IgD-negative memory B cell (primary cell): Measurements from ENCODE around the gene POLE. TPM values are rescaled to one million over a fixed set of nuclear protein-coding genes. Genes with fewer than 3 reads are reported as not detected.

ENCODE experiments used
- H3K27ac Mint-ChIP-seq, 3 donors: one replicate each; pipeline ENCODE4 v1.8.0; 2020 to 2022; ENCODE audit warnings: mild to moderate bottlenecking in 3 of 3, mixed read lengths in 3 of 3, moderate library complexity in 1 of 3
- H3K27me3 Mint-ChIP-seq: one replicate; pipeline ENCODE4 v1.8.0; 2021; ENCODE audit warnings: mixed read lengths
- H3K36me3 Mint-ChIP-seq: one replicate; pipeline ENCODE4 v1.8.0; 2020; ENCODE audit warnings: mild to moderate bottlenecking, mixed read lengths
- H3K4me1 Mint-ChIP-seq, 3 donors: one replicate each; pipeline ENCODE4 v1.8.0; 2020 to 2022; ENCODE audit warnings: mixed read lengths in 3 of 3, mild to moderate bottlenecking in 1 of 3
- H3K4me3 Mint-ChIP-seq, 4 donors: one replicate each; pipeline ENCODE4 v1.8.0; 2020 to 2022; ENCODE audit warnings: mild to moderate bottlenecking in 4 of 4, mixed read lengths in 4 of 4, moderate library complexity in 3 of 4
- H3K9me3 Mint-ChIP-seq, 3 donors: one replicate each; pipeline ENCODE4 v1.8.0; 2020 to 2021; ENCODE audit warnings: mixed read lengths in 3 of 3, mild to moderate bottlenecking in 1 of 3
- polyA plus RNA-seq: library from polyadenylated mRNA; unstranded; fragments of 300-500 nt; fragmentation: Illumina TruSeq; gene quantifications from one replicate; pipeline ENCODE4 v1.2.3, GENCODE V29; 2021

POLE gene
- polyA plus RNA-seq, 1 donor from 2014 or later: 3.4 TPM

DNA sequence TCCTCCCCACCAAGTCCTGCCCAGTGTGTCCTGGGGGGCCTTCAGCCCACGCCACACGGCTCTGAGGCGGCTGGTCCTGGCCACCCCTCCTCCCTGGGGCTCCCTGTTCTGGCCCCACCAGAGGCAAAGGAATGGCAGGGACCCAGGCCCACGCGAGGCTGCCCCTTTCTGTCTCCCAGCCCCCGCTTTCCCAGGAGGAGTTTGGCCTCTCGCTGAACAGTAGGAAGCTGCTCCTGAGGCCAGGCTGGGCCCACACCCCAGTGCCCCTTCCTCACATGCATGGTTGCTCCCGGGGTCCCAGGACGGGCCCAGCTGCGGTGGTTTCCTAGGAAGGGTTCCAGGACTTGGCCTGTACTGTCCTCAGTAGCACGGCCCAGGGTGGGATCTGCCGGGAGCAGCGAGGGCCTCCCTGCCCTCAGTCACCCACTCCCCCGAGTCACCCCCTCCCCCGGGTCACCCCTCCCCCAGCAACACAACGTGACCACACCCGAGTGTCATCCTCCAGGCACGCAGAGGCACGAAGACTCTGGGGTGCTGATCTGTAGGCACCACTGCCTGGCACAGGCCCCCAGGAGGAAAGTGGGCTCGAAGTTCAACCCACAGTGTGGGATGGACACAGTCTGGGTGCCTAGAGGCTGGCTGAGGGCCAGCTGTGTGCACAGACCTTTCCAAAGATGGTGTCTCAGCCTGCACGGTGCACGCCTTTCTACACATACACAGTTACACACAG is 109.8 kb downstream of the POLE start:
- peaks cover 0 to 2% (median 0%) of the 10 kb centered on the region in 3 donors for H3K4me1 Mint-ChIP-seq
- H3K36me3 Mint-ChIP-seq: peaks cover 3% of the 10 kb centered on the region
- no peak overlapping the region for H3K4me3 Mint-ChIP-seq
- H3K27me3 Mint-ChIP-seq: no peaks in the 10 kb centered on the region
- H3K9me3 Mint-ChIP-seq: no peaks in the 10 kb centered on the region
- H3K27ac Mint-ChIP-seq: no peak overlapping the region

DNA sequence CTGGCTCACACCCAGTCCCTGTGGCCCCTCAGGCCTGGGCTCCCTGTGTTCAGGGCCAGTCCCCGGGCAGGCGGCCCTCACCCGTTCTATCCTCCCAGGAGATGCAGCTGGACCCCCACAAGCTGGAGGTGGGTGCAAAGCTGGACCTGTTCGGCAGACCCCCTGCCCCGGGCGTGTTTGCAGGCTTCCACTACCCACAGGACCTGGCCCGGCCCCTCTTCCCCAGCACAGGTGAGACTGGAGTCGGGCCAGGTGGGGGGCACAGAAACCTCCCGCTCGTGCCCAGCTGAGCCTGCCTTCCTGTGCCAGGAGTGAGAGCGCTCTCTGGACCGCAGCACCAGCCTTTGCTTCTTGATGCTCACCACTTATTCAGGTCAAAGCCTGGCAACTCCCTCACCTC is 110.4 kb downstream of the POLE start:
- Mint-ChIP-seq H3K27me3 (no peaks in the 10 kb centered on the region), H3K4me1 (peaks cover 0 to 2% (median 0%) of the 10 kb centered on the region in 3 donors), H3K4me3 (no peak overlapping the region), H3K9me3 (no peaks in the 10 kb centered on the region), H3K36me3 (peaks cover 3% of the 10 kb centered on the region), H3K27ac (no peak overlapping the region)

DNA sequence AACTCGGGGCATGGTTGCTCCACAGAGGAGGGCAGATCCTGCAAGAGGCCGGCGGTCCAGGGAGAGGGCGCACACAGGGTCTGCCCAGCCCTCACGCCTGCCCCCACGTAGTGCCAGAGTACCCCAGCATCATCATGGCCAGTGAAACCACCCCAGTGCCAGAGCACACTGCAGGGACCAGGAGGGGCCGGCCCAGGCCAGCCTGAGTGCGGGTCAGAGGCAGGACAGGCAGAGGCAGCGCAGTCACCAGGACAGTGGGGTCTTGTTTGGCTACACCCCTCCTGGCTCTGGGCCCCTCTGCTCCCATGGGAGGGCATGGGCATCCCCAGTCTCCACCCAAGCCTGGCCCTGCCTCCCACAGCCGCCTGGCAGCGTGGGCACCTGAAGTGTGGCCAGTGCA is 111.5 kb downstream of the POLE start:
- Mint-ChIP-seq H3K36me3 (peaks cover 3% of the 10 kb centered on the region), H3K27me3 (no peaks in the 10 kb centered on the region), H3K4me1 (peaks cover 0 to 2% (median 0%) of the 10 kb centered on the region in 3 donors), H3K27ac (no peak overlapping the region), H3K4me3 (no peak overlapping the region), H3K9me3 (no peaks in the 10 kb centered on the region)

DNA sequence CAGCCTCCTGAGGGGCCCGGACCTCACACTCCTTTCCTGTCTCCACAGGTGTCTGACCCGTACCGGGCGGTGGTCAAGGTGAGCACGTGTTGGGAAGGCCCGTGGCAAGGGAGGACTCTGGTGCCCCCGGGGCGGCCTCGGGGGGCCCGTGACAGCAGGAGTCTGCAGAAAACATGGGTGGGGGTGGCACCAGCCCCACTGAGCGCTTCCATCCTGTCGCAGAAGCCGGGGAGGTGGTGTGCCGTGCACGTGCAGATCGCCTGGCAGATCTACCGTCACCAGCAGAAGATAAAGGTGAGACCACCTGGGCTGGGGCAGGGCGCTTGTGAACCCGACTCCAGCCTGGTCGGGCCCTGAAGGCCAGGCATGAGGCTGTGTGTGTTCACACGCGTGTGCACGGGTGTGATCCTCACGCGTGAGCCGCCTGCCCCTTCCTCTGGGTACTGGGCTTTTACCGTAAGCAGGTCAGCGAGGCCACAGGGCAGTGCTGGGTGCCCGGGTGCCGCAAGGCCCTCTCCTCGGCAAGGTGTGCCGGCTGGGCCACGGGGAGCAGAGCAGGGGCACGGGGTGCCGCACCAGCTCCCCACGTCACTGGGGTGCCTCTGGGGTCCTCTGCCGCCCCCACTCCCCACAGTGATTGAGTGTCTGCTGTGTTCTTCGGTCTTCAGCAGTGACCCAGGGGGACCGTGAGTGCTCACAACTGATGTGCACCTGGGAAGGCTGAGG is 112.7 kb downstream of the POLE start:
- Mint-ChIP-seq H3K36me3 (peaks cover 3% of the 10 kb centered on the region), H3K9me3 (no peaks in the 10 kb centered on the region), H3K4me3 (no peak overlapping the region), H3K27me3 (no peaks in the 10 kb centered on the region), H3K4me1 (peaks cover 0 to 2% (median 0%) of the 10 kb centered on the region in 3 donors), H3K27ac (peak overlapping the region in 1 of 3 donors; percentile 59)

Other genes starting within 250 kb of the POLE start
- gene FBRSL1, start 197.2 kb downstream of the POLE start, polyA plus RNA-seq: 6.8 TPM
- gene LRCOL1, start 76.8 kb downstream of the POLE start, polyA plus RNA-seq: not detected
- not detected for gene P2RX2, start 68.6 kb downstream of the POLE start, polyA plus RNA-seq
- gene PXMP2, start 245 bp upstream of the POLE start, polyA plus RNA-seq: 6.2 TPM
- 21.4 TPM for gene PGAM5, start 23.5 kb upstream of the POLE start, polyA plus RNA-seq
- gene ANKLE2, start 74.5 kb upstream of the POLE start, polyA plus RNA-seq: 26.6 TPM
- 11.5 TPM for gene GOLGA3, start 141.5 kb upstream of the POLE start, polyA plus RNA-seq
- gene CHFR, start 200.3 kb upstream of the POLE start, polyA plus RNA-seq: 24.3 TPM